Measurements from ENCODE around the gene DDAH1.

GRCh38 chr1:85475055-85475454, 10.1 kb upstream of the DDAH1 start:
- TF ChIP-seq POLR2A (IDR thresholded peaks at IDR 0.05) (no peak), CTCF (IDR thresholded peaks at IDR 0.05) (no peak), POLR2AphosphoS5 (IDR thresholded peaks at IDR 0.05) (no peak)

All from sigmoid colon (tissue), 4 donors.